ENCODE data around the gene SACS. TPM values are rescaled to one million over a fixed set of nuclear protein-coding genes. Genes with fewer than 3 reads are reported as not detected.

The SACS gene
- total and polyA plus RNA-seq, 2 donors (not counting 3 experiments of a cell fraction or from before 2014, with no cell fraction given), result 14.8 to 72.7 TPM

DNA sequence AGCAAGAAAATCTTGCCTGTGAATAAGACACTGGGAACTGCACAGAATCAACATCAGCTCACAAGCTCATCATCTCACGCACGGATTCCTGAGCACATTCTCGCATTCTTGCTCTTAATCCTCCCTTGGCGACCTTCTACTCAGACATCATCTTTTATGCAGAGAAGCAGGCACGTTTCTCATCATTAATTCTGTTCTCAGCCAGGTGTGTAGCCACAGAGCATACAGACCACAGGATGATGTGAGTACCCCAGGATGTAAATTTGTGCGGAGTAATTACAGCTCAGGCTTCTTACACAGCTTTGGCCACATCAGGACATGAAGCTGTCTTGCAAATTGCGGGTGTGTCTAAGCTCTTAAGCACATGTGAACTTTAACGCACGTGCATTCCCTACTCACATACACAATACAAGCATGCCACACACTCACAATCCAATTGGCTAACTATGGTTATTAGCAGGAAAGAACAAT, 36.5 kb upstream of the SACS start:
- H3K36me3 ChIP-seq (ENCODE audit: control insufficient read depth in 2 of 2, extremely low read depth in 1 of 2, insufficient read depth in 2 of 2, low read length in 2 of 2), result no peaks in the 10 kb centered on the region
- H3K4me3 ChIP-seq (replicated peaks in 1 of 3; ENCODE audit: insufficient read depth in 1 of 3, low read depth in 1 of 3, low read length in 3 of 3), result no peak overlapping the region
- no TSS peak for BruUV-seq (replicated peaks)
- TF ChIP-seq POLR2A (IDR thresholded peaks at IDR 0.05; ENCODE audit: low read depth, low read length) (no peak), JUN (IDR thresholded peaks at IDR 0.05; ENCODE audit: borderline replicate concordance, insufficient read depth, insufficient read length, low read depth) (no peak), MYC (IDR thresholded peaks at IDR 0.05; ENCODE audit: low read depth, low read length) (no peak), EZH2 (IDR thresholded peaks at IDR 0.05; ENCODE audit: borderline replicate concordance, low read depth, low read length, severe bottlenecking) (no peak), GATA2 (IDR thresholded peaks at IDR 0.05; ENCODE audit: insufficient read depth, insufficient read length, low read depth, low read length) (no peak), MAX (IDR thresholded peaks at IDR 0.05; ENCODE audit: insufficient read depth, insufficient read length) (no peak), POLR2AphosphoS5 (IDR thresholded peaks at IDR 0.05; ENCODE audit: insufficient read depth, low read depth, low read length) (no peak), FOS (IDR thresholded peaks at IDR 0.05; ENCODE audit: borderline replicate concordance, insufficient read depth, low read length) (no peak)
- TF ChIP-seq, protein P1, sequence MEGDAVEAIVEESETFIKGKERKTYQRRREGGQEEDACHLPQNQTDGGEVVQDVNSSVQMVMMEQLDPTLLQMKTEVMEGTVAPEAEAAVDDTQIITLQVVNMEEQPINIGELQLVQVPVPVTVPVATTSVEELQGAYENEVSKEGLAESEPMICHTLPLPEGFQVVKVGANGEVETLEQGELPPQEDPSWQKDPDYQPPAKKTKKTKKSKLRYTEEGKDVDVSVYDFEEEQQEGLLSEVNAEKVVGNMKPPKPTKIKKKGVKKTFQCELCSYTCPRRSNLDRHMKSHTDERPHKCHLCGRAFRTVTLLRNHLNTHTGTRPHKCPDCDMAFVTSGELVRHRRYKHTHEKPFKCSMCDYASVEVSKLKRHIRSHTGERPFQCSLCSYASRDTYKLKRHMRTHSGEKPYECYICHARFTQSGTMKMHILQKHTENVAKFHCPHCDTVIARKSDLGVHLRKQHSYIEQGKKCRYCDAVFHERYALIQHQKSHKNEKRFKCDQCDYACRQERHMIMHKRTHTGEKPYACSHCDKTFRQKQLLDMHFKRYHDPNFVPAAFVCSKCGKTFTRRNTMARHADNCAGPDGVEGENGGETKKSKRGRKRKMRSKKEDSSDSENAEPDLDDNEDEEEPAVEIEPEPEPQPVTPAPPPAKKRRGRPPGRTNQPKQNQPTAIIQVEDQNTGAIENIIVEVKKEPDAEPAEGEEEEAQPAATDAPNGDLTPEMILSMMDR (IDR thresholded peaks at IDR 0.05; ENCODE audit: extremely low read depth in 1 of 2, insufficient read depth in 1 of 2, low read depth in 1 of 2, low read length in 2 of 2), result no peak
- POLR2A ChIA-PET, result no interaction called here
- no peaks in the 10 kb centered on the region for H4K20me1 ChIP-seq (replicated peaks; ENCODE audit: control insufficient read depth, extremely low read depth, insufficient read depth, low read length)
- H3K9me1 ChIP-seq (replicated peaks; ENCODE audit: control insufficient read depth, extremely low read depth, insufficient read depth, low read length), result no peaks in the 10 kb centered on the region
- peaks cover 6 to 13% of the 10 kb centered on the region in 2 experiments for H3K27me3 ChIP-seq (ENCODE audit: control insufficient read depth in 2 of 2, insufficient read depth in 2 of 2, low read length in 2 of 2)
- no peak overlapping the region for H3K27ac ChIP-seq (ENCODE audit: insufficient read depth, low read depth, low read length)
- CTCF ChIA-PET, result interaction anchor here (0.9 to 1.3 kb wide), 3 partner anchors 238 to 491 kb away, joined by 3 to 6 read pairs (median 4); partner anchors contain the start of gene MIPEP
- no peak for FAIRE-seq
- peaks cover 7% of the 10 kb centered on the region for H3K4me1 ChIP-seq (ENCODE audit: control insufficient read depth, extremely low read depth, insufficient read depth, low read length)
- H3K4me2 ChIP-seq (ENCODE audit: insufficient read depth, low read length), result no peak overlapping the region
- intact Hi-C loops (cut with micrococcal nuclease) (loop anchor here (10.0 kb wide), 1 partner anchor 755 kb away; no protein-coding TSS in a partner anchor), dilution Hi-C loops (cut with MboI; ENCODE audit: extremely low pct_ligation_motif_present, low sequenced_read_pairs) (no loop called here)
- no peak overlapping the region for H2AFZ ChIP-seq (ENCODE audit: low read depth, low read length)
- no peaks in the 10 kb centered on the region for H3K79me2 ChIP-seq (ENCODE audit: control insufficient read depth, insufficient read depth, low read length)
- DNase-seq (ENCODE audit: low read depth, low spot score), result no peak
- no peaks in the 10 kb centered on the region for H3K9me3 ChIP-seq (replicated peaks; ENCODE audit: control insufficient read depth, insufficient read depth, low read length)
- H3K9ac ChIP-seq (replicated peaks; ENCODE audit: extremely low read depth, insufficient read depth, low read length), result no peak overlapping the region
